ENCODE measurements around the gene SPRR3.

DNA sequence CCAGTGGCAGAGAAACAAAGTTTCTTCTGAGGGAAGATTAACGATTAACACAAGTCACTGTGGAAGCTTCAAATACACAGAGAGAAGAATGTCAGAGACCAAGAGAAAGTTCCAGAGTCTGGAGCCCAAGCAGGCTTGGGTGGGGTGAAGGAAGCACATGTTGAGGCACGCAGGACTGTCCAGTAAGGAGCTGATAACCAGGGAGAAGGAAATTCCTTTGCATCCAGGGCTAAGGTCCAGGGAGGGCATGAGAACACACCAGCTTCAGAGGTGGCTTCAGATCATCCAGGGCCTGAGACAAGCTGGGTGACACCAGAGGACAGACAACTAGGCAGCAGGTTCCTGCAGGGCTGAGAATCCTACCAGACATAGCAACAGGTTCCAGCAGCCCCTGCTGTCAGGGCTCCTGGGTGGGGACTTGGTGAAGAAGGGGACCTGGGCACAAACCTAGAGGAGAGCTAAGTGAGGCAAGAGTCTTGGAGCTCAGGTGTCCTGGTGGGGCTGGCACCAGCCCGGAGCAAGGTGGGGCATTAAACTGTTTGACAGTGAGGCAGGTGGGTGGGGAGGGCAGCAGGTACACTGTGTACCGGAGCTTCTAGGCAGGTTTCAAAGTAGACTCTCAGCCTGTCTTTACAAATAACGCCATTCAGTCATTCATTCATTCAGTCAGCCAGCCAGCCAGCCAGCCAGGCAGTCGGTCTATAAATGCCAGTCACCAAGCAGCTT is 20.2 kb upstream of the SPRR3 start:
- TF ChIP-seq POLR2A (IDR thresholded peaks at IDR 0.05) = no peak
- TF ChIP-seq, protein P1, sequence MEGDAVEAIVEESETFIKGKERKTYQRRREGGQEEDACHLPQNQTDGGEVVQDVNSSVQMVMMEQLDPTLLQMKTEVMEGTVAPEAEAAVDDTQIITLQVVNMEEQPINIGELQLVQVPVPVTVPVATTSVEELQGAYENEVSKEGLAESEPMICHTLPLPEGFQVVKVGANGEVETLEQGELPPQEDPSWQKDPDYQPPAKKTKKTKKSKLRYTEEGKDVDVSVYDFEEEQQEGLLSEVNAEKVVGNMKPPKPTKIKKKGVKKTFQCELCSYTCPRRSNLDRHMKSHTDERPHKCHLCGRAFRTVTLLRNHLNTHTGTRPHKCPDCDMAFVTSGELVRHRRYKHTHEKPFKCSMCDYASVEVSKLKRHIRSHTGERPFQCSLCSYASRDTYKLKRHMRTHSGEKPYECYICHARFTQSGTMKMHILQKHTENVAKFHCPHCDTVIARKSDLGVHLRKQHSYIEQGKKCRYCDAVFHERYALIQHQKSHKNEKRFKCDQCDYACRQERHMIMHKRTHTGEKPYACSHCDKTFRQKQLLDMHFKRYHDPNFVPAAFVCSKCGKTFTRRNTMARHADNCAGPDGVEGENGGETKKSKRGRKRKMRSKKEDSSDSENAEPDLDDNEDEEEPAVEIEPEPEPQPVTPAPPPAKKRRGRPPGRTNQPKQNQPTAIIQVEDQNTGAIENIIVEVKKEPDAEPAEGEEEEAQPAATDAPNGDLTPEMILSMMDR (IDR thresholded peaks at IDR 0.05) = no peak

Data from sigmoid colon (tissue), 3 donors.